HG03103 (cell line): ENCODE measurements around the gene KREMEN1.
A peak's percentile ranks its signal among the peaks of the same experiment; 100 is the strongest.

Source experiments
- ATAC-seq: cut with Tn5 transposase; IDR thresholded peaks from one replicate; pipeline ENCODE4 v1.9.1; 2021; ENCODE audit warnings: low read depth; ENCODE audit not compliant: unreplicated experiment

Gene KREMEN1

GRCh38 chr22:29146771-29147170 is 73.9 kb downstream of the KREMEN1 start:
- ATAC-seq: no peak

- no peak for ATAC-seq
Measured at GRCh38 chr22:29147331-29147899, 74.6 kb downstream of the KREMEN1 start.

GRCh38 chr22:29148036-29148435 is 75.2 kb downstream of the KREMEN1 start:
- no peak for ATAC-seq

- no peak for ATAC-seq
Measured at GRCh38 chr22:29148826-29149225, 76.0 kb downstream of the KREMEN1 start.

GRCh38 chr22:29149841-29150555 is 77.2 kb downstream of the KREMEN1 start:
- no peak for ATAC-seq

- no peak for ATAC-seq
Measured at GRCh38 chr22:29150701-29151100, 77.9 kb downstream of the KREMEN1 start.

- no peak for ATAC-seq
Measured at GRCh38 chr22:29151316-29151715, 78.5 kb downstream of the KREMEN1 start.

GRCh38 chr22:29152045-29152953 is 79.5 kb downstream of the KREMEN1 start:
- no peak for ATAC-seq

GRCh38 chr22:29152954-29153719 is 80.3 kb downstream of the KREMEN1 start:
- no peak for ATAC-seq

- ATAC-seq: no peak
Measured at GRCh38 chr22:29154364-29155048, 81.7 kb downstream of the KREMEN1 start.

- no peak for ATAC-seq
Measured at GRCh38 chr22:29155966-29156365, 83.1 kb downstream of the KREMEN1 start.

- ATAC-seq: no peak
Measured at GRCh38 chr22:29156507-29156906, 83.7 kb downstream of the KREMEN1 start.

GRCh38 chr22:29157759-29158535 is 85.1 kb downstream of the KREMEN1 start:
- no peak for ATAC-seq

GRCh38 chr22:29158546-29158945 is 85.7 kb downstream of the KREMEN1 start:
- ATAC-seq: no peak

- no peak for ATAC-seq
Measured at GRCh38 chr22:29163808-29164207, 91.0 kb downstream of the KREMEN1 start.

- no peak for ATAC-seq
Measured at GRCh38 chr22:29165321-29166060, 92.7 kb downstream of the KREMEN1 start.

- no peak for ATAC-seq
Measured at GRCh38 chr22:29166180-29166579, 93.3 kb downstream of the KREMEN1 start.

GRCh38 chr22:29167032-29167911 is 94.4 kb downstream of the KREMEN1 start:
- peak; percentile 91 for ATAC-seq
